GOT3 (cell line): Measurements from ENCODE around the gene LOC101059915.
"Not testable (repeated sequence)": the region's sequence is repeated elsewhere in the genome, so short reads cannot be mapped to it uniquely, and the experiment has no call there.

ENCODE experiments used
- DNase-seq: peaks from one replicate; lab custom pipeline; 2025; ENCODE audit warnings: mixed read lengths; lab: John Stamatoyannopoulos, UW

LOC101059915 gene

DNA sequence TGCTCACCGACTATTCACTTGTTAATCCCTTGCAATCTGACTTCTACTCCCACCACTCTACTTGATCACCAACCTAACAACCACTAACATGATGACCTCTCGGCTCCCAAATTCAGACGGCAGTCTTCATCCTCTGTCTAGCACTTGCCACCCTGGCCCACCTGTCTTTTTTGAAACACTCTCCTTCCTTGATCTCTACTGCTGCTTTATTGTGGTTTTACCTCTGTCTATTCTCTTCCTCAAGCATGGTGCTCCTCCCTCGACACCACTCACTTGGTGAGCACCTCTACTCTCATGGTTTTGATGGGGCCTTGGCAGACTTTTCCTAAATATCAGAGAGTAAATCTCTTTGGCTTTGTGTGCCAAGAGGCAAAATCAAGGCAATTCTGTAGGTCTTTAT, 27.3 kb upstream of the LOC101059915 start:
- DNase-seq, result no peak

DNA sequence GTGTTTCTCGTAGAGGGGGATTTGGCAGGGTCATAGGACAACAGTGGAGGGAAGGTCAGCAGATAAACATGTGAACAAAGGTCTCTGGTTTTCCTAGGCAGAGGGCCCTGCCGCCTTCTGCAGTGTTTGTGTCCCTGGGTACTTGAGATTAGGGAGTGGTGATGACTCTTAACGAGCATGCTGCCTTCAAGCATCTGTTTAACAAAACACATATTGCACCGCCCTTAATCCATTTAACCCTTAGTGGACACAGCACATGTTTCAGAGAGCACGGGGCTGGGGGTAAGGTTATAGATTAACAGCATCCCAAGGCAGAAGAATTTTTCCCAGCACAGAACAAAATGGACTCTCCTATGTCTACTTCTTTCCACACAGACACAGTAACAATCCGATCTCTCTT, 22.9 kb upstream of the LOC101059915 start:
- DNase-seq, result not testable (repeated sequence)

DNA sequence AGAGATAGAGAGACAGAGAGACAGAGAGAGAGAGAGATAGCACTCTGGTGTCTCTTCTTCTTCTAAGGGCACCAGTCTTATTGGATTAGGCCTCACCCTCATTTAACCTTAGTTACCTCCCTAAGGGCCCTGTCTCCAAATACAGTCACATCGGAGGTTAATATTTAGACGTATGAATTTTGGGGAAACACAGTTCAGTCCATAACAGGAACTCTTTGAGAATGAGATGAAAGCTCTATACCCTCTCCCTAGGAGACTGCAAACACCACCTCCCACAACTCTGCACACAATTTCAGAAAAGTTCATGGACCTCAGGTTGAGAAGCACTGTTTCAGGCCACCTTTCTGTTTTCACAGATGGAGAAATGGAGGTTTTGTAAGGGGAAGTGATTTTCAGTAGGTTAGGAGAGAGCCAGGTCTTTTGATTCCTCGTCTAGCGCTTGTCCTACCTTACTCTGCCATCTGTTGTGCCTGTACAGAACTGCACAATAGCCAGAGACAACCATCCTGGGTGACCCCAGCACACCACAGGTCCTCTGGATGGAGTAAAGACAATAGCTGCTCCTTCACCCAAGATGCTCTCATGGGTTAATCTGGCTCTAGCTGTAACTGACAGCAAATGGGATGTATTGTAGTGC, 16.9 kb upstream of the LOC101059915 start:
- no peak for DNase-seq

DNA sequence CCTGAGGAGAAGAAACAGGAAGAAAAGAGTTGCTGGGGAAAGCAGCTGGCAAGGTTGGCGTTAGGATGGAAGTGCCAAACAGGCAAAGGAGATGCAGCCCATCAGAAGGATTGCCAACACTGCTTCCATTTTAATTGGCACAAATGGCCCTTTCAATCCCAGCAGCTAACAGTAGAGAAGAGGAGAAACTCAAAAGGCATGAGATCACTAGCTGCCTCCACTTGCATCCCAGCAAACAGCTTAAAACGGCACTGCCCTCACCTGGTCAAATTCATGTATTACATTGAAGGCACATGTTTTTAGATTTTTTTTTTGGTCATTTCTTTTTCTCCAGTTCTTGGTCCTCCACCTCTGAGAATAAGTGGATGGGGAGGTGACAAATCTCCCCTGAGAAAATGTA, 14.9 kb upstream of the LOC101059915 start:
- DNase-seq, result no peak

- DNase-seq, result no peak
Observed at GRCh38 chrX:71653344-71653743, 14.0 kb upstream of the LOC101059915 start.

- no peak for DNase-seq
Observed at GRCh38 chrX:71657267-71657666, 10.1 kb upstream of the LOC101059915 start.

GRCh38 chrX:71659342-71659741, 8.0 kb upstream of the LOC101059915 start:
- DNase-seq, result no peak

DNA sequence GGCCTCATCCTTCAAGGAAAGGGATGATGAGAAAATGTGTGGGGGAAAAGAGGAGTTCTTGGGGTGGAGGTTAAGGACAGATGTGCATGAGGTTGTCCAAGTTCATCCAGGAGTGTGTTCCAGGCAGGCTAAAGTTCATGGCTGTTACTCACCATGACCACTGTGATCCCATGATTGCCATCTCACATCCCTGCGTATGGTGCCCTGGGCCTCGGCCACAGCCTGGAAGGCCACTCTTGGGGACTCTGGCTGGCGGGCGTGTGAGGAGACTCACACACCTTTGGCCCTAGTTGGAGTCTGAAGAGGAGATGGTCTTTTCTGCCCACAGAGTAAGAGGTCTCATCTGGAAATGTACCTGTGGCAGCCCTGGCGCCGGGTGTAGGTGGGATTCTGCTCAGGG, 7.4 kb upstream of the LOC101059915 start:
- no peak for DNase-seq

DNA sequence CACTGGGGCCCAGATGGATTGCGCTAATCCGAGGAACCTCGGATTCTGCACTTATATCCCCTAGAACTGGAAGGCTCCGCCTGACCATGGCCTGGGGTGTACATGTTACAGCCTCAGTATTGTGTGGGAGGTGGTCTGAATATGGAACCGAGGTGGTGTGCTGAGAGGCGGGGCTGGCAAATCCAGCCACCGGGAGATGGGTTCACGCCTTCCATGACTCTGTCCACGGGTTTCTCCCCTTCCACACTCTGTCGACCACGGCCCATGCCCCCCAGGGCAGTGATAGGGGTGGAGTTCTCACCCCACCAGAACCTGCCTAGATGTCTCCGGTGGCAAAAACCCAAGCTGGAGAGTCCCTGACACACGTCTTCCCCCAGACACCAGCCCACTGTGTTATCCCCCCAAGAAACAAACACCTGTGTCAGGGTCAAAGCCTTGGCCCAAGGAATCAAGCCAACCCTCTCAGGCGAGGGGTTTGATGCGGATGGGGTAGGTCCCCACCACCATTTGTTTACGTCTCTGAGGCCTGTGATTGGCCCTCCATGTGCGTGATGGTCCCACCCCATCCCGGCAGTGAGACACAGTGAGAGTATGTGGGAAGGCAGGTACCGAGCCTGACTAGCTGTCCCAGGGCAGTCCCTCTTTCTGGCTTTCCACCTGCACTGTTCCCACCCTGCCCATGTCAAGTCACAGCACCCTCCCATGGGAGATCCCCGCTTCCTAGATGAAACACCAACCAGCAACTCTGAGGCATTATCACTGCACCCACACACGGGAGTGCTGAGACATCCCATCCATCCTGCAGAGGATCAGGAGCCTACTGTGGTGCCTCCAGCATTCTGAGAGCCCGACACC, 6.6 kb upstream of the LOC101059915 start:
- no peak for DNase-seq

DNA sequence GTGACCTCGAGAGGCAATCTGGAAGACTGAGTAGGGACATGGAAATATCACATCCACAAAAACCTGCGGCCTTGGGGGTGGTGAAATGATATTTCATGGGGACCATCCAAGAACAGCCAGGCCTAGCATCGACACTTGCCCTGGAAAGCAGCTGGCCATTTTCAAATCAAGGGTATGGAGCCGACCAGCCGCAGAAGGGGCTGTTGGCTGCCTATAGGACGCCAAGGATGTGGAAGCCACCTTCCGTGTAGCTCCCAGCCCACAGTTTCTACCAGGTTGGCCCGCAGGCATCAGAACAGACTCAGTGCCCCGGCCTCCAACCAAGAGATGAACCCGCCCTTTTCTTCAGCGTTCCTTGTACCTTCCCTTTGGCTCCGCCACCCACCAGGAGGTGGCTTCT, 5.4 kb upstream of the LOC101059915 start:
- no peak for DNase-seq

DNA sequence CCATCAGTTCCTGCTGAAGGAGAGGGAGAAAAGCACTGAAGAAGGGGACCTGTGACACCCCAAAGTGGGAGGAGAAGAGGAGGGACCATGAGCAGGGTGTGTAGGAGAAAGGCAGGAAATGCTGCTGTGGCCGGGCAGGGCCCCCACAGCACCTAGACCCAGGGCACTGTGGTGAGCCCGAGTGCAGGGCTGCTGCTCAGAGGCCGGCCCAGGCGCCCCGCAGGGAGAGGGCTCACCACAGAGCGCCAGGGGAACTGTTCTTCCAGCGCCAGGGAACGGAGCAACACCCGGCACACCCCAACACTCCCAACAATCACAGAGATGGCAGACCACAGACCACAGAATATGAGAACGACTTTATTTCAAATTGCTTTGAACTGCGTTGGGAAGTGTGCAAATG, 4.7 kb upstream of the LOC101059915 start:
- not testable (repeated sequence) for DNase-seq

GRCh38 chrX:71663238-71663637, 4.1 kb upstream of the LOC101059915 start:
- DNase-seq, result not testable (repeated sequence)

DNA sequence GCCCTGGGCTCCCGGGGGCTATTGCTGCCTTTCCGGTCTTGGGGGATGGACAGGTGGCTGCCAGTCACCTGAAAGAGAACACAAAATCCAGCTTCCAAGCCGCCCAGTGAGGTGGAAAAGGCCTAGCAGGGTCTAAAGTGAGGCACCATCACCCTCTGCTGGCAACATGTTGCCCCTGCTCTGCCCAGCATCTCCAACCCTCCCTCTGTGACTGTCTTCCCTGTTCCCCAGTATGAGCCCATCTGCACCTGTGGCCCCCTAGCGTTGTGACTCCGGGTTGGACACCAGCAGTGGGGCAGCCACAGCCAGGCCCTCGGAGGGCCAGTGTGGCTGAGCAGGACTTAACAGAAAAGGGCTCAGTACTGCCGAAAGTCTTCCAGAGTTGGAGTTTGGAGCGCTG, 3.1 kb upstream of the LOC101059915 start:
- DNase-seq, result not testable (repeated sequence)

DNA sequence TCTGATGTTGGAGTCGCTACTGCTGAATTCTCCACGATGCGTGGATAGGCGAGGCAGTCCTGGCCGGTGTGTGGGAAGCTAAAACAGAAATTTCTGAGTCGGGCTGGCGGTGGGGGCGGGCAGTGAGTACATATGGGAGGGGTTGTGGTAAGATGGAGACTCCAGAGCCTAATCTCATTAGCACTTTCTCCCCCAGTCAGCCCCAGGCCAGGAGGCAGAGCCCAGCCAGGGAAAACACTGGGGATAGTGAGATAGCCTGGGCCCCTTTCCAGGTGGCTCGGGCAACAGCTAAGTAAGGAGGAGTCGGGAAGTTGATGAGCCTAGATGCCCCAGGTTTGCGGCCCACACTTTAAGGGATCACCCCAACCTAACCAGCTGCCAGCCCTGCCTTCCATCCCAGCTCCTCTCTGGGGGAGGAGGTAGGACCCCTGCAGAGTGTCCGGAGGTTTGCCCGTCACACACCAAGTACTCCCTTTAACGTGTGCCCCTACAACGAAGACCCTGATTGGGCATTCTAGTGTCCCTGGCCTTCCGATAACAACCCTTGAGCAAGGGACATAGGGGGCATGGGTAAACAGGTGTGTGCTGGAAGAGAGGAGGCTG, 2.4 kb upstream of the LOC101059915 start:
- DNase-seq, result no peak

- no peak for DNase-seq
Observed at GRCh38 chrX:71665747-71666146, 1.6 kb upstream of the LOC101059915 start.

DNA sequence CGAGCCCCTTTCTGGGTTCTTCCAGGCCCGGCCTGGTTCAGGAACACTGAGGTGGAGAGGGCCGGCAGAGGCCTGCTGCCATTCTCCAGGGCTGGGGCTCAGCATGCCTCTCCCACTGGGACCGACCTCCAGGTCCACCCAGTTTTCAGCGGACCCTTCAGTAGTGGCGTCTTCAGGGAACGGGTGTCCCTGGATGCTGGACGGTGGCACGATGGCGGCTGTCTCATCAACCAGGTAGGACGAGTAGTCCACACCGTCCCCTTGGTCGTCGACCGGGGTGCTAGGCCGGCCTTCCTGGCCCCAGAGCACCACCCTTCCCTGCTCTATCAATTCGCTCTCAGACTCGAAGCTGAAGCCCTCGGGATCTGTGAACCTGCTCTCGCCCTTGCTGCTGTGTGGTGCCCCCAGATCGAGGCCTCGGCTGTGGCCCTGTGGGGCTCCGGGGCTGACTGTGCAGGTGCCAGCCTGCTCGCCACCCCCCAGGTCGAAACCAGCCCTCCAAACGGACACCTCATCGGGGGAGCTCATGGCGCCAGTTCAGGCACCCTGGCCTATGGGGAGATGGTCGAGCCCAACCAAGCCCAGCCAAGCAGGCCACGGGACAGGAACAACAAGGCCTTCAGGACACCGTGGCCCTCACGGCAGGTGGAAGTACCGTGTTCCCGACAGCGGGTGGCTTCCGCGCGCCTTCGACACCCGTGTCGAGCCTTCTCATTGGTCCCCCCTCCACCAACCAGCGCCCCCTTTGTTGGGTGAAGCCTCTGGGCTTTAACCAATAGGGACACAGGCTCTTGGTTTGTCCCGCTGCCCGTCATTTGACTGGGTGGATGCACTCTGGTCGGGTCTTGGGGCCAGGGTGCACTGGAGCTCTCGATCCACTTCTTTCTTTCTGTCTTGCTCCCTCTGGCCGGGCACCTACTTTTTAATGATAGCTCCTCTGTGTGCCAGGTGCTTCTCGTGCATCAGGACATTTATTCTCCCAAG, 814 bp upstream of the LOC101059915 start:
- DNase-seq, result no peak

GRCh38 chrX:71668248-71668595, 876 bp downstream of the LOC101059915 start:
- no peak for DNase-seq

DNA sequence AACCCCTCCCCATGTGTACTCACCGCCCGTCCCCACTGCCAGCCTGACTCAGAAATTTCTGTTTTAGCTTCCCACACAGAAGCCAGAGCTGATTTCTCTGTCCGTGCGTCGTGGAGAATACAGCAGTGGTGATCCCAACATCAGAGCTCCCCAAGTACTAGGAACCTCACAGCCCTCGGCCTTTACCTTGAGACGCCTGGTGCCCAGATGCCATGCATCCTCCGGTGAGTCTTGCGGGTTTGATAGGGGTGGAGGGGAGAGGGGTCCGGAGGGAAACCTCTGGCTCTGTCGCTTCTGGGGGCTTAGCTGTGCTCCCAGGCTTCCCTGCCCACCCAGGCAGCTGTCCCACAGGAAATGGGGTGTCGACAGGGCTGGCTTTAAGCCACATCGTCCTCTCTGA, 2.1 kb downstream of the LOC101059915 start:
- no peak for DNase-seq

DNA sequence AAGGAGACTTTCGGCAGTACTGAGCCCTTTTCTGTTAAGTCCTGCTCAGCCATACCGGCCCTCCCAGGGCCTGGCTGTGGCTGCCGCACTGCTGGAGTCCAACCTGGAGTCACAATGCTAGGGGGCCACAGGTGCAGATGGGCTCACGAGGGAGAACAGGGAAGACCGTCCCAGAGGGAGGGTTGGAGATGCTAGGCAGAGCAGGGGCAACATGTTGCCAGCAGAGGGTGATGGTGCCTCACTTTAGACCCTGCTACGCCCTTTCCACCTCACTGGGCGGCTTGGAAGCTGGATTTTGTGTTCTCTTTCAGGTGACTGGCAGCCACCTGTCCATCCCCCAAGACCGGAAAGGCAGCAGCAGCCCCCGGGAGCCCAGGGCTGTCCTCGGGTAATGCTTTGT, 2.6 kb downstream of the LOC101059915 start:
- DNase-seq, result not testable (repeated sequence)

GRCh38 chrX:71671043-71671780, 3.9 kb downstream of the LOC101059915 start:
- no peak for DNase-seq

- DNase-seq, result no peak
Observed at GRCh38 chrX:71671938-71672337, 4.6 kb downstream of the LOC101059915 start.
